Body of pancreas (tissue), 4 donors: ENCODE results near the gene CARF. TPM values are rescaled to one million over a fixed set of nuclear protein-coding genes. Genes with fewer than 3 reads are reported as not detected.

ENCODE experiments used
- ATAC-seq: fragments of 150-250 bp; one replicate; pipeline ENCODE4 v1.9.1; 2016
- DNase-seq, 4 donors: peaks; one replicate each; pipeline ENCODE4 v3.0.0-alpha.2; 2019
- H3K27ac ChIP-seq, 4 donors: fragments of 200-600 bp; sonication (generic); 1 replicate in 3 of 4; 2 replicates in 1 of 4; pipeline versions ENCODE4 v1.5.1 to v1.6.1; 2016 to 2019; ENCODE audit warnings: mild to moderate bottlenecking in 1 of 4, mixed read lengths in 1 of 4, moderate library complexity in 1 of 4
- H3K27me3 ChIP-seq, 2 donors: fragments of 200-600 bp; sonication (generic); one replicate each; pipeline ENCODE4 v1.6.0; 2016; ENCODE audit warnings: mild to moderate bottlenecking in 1 of 2
- H3K36me3 ChIP-seq, 2 donors: fragments of 200-600 bp; sonication (generic); replicated peaks in 1 of 2; 2 replicates each; pipeline ENCODE4 v1.5.1; 2016; ENCODE audit warnings: low read depth in 2 of 2; ENCODE audit not compliant: insufficient read depth in 1 of 2
- H3K4me1 ChIP-seq: fragments of 200-600 bp; sonication (generic); one replicate; pipeline ENCODE4 v1.6.0; 2016
- H3K4me3 ChIP-seq, 2 donors: fragments of 200-600 bp; sonication (generic); 1 replicate in 1 of 2; 2 replicates in 1 of 2; pipeline ENCODE4 v1.5.1; 2016 to 2019
- H3K9me3 ChIP-seq, 3 donors: fragments of 200-600 bp; sonication (generic); 1 replicate in 2 of 3; 2 replicates in 1 of 3; pipeline ENCODE4 v1.5.1; 2016
- POLR2A ChIP-seq, 3 donors: fragments of 450-650 bp; IDR thresholded peaks; one replicate each; pipeline ENCODE4 v1.6.1; 2016; ENCODE audit warnings: antibody characterized with exemption in 3 of 3, mild to moderate bottlenecking in 2 of 3
- whole genome bisulfite sequencing, 2 donors: methylation state at CpG; one replicate each; pipeline ENCODE4 v1.1.5; 2017; 5-methylcytosine and 5-hydroxymethylcytosine counted together
- intact Hi-C: fragments of 100-400 bp; cut with DNase I; formaldehyde crosslinking; loops from one replicate; pipeline ENCODE4 v1.15.1; 2023
- total RNA-seq, 2 donors: library from RNA; depleted of rRNA; stranded (reverse); fragments of >200 nt; gene quantifications; one replicate each; pipeline ENCODE4 v1.1.0, GENCODE V29; 2016
- TF ChIP-seq, protein P1 (sequence below), 7 experiments: fragments of 450-650 bp in 4 of 7; fragments of 200-600 bp in 3 of 7; sonication (generic) in 3 of 7; IDR thresholded peaks; one replicate each; pipeline ENCODE4 v1.5.1; 2016 to 2019; ENCODE audit warnings: antibody characterized with exemption in 7 of 7

CARF gene
- total RNA-seq, 2 donors from 2014 or later, result 2.6 to 8.0 TPM

DNA sequence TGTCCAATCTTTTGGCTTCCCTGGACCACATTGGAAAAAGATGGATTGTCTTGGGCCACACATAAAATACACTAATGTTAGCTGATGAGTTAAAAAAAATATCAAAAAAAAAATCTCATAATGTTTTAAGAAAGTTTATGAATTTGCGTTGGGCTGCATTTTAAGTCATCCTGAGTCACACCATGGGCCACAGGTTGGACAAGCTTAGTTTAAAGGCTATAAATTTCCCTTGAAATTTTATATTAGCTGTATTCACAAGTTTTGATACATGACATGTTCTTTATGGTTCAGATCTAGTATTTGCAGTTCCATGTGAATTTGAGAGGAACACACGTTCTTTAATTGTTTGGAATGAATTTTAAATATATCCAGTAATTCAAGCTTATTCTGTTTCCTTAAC is 21.9 kb downstream of the CARF start:
- H3K27ac ChIP-seq, result no peak overlapping the region
- no peaks in the 10 kb centered on the region for H3K9me3 ChIP-seq
- H3K4me3 ChIP-seq, result no peak overlapping the region
- WGBS, 2 donors, result 95 to 96% methylated on average over 2 of the region's 2 CpGs
- H3K36me3 ChIP-seq, result no peaks in the 10 kb centered on the region
- no peaks in the 10 kb centered on the region for H3K4me1 ChIP-seq
- H3K27me3 ChIP-seq, result no peaks in the 10 kb centered on the region
- intact Hi-C loops, result no loop called here
- no peak for ATAC-seq
- DNase-seq, result no peak
- TF ChIP-seq POLR2A (IDR thresholded peaks at IDR 0.05), result no peak
- TF ChIP-seq, protein P1, sequence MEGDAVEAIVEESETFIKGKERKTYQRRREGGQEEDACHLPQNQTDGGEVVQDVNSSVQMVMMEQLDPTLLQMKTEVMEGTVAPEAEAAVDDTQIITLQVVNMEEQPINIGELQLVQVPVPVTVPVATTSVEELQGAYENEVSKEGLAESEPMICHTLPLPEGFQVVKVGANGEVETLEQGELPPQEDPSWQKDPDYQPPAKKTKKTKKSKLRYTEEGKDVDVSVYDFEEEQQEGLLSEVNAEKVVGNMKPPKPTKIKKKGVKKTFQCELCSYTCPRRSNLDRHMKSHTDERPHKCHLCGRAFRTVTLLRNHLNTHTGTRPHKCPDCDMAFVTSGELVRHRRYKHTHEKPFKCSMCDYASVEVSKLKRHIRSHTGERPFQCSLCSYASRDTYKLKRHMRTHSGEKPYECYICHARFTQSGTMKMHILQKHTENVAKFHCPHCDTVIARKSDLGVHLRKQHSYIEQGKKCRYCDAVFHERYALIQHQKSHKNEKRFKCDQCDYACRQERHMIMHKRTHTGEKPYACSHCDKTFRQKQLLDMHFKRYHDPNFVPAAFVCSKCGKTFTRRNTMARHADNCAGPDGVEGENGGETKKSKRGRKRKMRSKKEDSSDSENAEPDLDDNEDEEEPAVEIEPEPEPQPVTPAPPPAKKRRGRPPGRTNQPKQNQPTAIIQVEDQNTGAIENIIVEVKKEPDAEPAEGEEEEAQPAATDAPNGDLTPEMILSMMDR (IDR thresholded peaks at IDR 0.05), result no peak

DNA sequence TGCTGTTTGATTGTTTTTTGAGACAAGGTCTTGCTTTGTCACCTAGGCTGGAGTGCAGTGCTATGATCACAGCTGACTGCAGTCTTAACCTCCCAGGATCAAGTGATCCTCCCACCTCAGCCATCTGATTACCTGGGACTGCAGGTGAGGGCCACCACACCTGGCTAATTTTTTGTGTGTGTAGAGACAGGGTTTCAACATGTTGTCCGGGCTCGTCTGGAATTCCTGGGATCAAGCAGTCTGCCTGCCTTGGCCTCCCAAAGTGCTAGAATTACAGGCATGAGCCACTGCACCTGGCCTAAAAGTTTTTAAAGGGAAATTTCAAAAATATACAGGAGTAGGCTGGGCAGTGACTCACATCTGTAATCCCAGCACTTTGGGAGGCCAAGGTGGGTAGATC is 22.4 kb downstream of the CARF start:
- intact Hi-C loops, result no loop called here
- no peak for DNase-seq
- Histone ChIP-seq H3K27me3 (no peaks in the 10 kb centered on the region), H3K4me3 (no peak overlapping the region), H3K9me3 (no peaks in the 10 kb centered on the region), H3K4me1 (no peaks in the 10 kb centered on the region), H3K36me3 (no peaks in the 10 kb centered on the region), H3K27ac (no peak overlapping the region)
- WGBS, 2 donors, result 96 to 100% methylated on average over 2 of the region's 2 CpGs
- TF ChIP-seq POLR2A (IDR thresholded peaks at IDR 0.05), result no peak
- TF ChIP-seq, protein P1 (IDR thresholded peaks at IDR 0.05), result no peak
- ATAC-seq, result no peak

DNA sequence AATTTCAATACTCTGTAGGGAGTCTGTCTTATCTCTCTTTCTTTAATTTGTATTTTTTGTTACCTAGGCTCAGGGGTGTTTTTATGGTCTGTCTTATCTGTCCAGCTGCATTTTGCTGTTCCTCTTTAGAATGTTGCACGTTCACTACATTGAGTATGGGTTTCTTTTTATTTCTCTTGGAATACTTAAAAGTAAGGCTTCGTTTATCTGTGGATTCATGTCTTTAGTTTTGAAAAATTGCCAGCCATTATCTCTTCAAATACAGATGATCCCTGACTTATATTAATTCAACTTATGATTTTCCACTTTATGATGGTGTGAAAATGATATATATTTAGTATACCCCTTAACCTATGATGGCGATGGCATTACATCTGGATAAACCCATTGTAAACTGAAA is 26.9 kb downstream of the CARF start:
- no peaks in the 10 kb centered on the region for H3K9me3 ChIP-seq
- no peaks in the 10 kb centered on the region for H3K27me3 ChIP-seq
- no peak overlapping the region for H3K4me3 ChIP-seq
- TF ChIP-seq, protein P1 (IDR thresholded peaks at IDR 0.05), result no peak
- TF ChIP-seq POLR2A (IDR thresholded peaks at IDR 0.05), result no peak
- H3K36me3 ChIP-seq, result no peaks in the 10 kb centered on the region
- ATAC-seq (no peak), DNase-seq (no peak)
- no peak overlapping the region for H3K27ac ChIP-seq
- 91 to 97% methylated on average over 3 of the region's 3 CpGs for WGBS, 2 donors
- intact Hi-C loops, result no loop called here
- no peaks in the 10 kb centered on the region for H3K4me1 ChIP-seq

DNA sequence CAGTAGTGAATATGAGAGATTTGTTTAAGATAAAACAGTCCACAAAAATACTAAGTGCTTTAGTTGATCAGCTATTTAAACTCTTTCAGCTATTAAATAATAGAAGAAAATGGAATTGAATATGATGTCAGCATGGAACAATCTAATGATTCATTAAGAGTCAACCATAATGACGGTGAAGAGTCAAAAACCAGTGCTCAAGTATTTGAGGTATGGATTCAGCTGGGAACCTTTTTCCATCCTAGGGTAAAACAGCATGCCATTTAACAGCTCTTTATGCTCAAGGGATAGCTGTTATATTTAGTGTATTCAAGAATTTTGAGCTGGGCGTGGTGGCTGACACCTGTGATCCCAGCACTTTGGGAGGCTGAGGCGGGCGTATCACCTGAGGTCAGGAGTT is 29.7 kb downstream of the CARF start:
- Histone ChIP-seq H3K4me3 (no peak overlapping the region), H3K9me3 (no peaks in the 10 kb centered on the region), H3K27ac (no peak overlapping the region), H3K4me1 (no peaks in the 10 kb centered on the region), H3K27me3 (no peaks in the 10 kb centered on the region), H3K36me3 (no peaks in the 10 kb centered on the region)
- intact Hi-C loops, result no loop called here
- ATAC-seq (no peak), DNase-seq (no peak)
- 97 to 100% methylated on average over 4 of the region's 4 CpGs for WGBS, 2 donors
- TF ChIP-seq POLR2A (IDR thresholded peaks at IDR 0.05), result no peak
- TF ChIP-seq, protein P1 (IDR thresholded peaks at IDR 0.05), result no peak

DNA sequence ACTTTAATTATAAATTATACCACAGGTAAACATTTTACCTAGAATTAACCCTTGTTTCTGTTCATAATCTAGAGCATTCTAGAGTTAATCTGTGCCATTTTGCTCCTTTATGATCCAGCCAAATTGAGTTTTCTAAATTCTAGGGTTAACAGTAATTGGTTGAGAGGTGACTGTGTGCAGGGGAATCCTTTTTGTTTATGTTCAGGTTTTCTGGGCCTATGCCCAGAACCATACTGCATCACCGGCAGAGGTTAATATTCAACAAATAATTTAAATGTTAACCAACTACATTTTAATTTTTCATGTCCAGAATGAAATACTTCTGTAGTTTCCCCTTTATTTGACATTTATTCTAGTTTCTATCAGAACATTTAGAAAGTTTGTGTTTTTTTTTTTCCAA is 32.3 kb downstream of the CARF start:
- no peaks in the 10 kb centered on the region for H3K9me3 ChIP-seq
- DNase-seq (no peak), ATAC-seq (no peak)
- no peaks in the 10 kb centered on the region for H3K36me3 ChIP-seq
- WGBS, 2 donors, result 42 to 68% methylated on average over 1 of the region's 1 CpG
- no peak overlapping the region for H3K27ac ChIP-seq
- H3K27me3 ChIP-seq, result no peaks in the 10 kb centered on the region
- intact Hi-C loops, result no loop called here
- TF ChIP-seq POLR2A (IDR thresholded peaks at IDR 0.05), result no peak
- TF ChIP-seq, protein P1 (IDR thresholded peaks at IDR 0.05), result no peak
- H3K4me3 ChIP-seq, result no peak overlapping the region
- H3K4me1 ChIP-seq, result no peaks in the 10 kb centered on the region
